RWPE1 (cell line): ENCODE results near the gene HDLBP.

Source experiments
- CTCF ChIA-PET: fragments of 350-600 bp; sonication (Branson Sonifier 250); formaldehyde crosslinking; extraction: SDS; loops from one replicate; lab custom pipeline; 2021; lab: Yijun Ruan, JAX
- POLR2A ChIA-PET: fragments of 400-600 bp; formaldehyde crosslinking; extraction: SDS; loops from one replicate; lab custom pipeline; 2020; ENCODE audit warnings: antibody characterized with exemption; ENCODE audit not compliant: low non-redundant PET; lab: Yijun Ruan, JAX
- DNase-seq: peaks from one replicate; pipeline ENCODE4 v3.0.0; 2012; ENCODE audit warnings: low spot score
- H3K27ac ChIP-seq: fragments of 450-650 bp; 2 replicates; pipeline ENCODE4 v1.5.1; 2017
- CTCF ChIP-seq: fragments of 450-650 bp; conservative IDR thresholded peaks from 2 replicates; pipeline ENCODE4 v1.5.1; 2017; ENCODE audit warnings: low read depth, mild to moderate bottlenecking

HDLBP gene

GRCh38 chr2:241204490-241204889 is 111.0 kb downstream of the HDLBP start:
- TF ChIP-seq CTCF, result no peak
- ChIA-PET POLR2A (no interaction called here), CTCF (no interaction called here)
- no peak overlapping the region for H3K27ac ChIP-seq
- no peak for DNase-seq

GRCh38 chr2:241204010-241204384 is 111.5 kb downstream of the HDLBP start:
- H3K27ac ChIP-seq, result no peak overlapping the region
- POLR2A ChIA-PET, result no interaction called here
- DNase-seq, result no peak
- no peak for TF ChIP-seq CTCF
- CTCF ChIA-PET, result interaction anchor here (0.6 kb wide), 1 partner anchor 202 kb away, joined by 3 read pairs; no protein-coding TSS in a partner anchor

GRCh38 chr2:241203218-241204009 is 112.1 kb downstream of the HDLBP start:
- no peak overlapping the region for H3K27ac ChIP-seq
- DNase-seq, result no peak
- ChIA-PET POLR2A (no interaction called here), CTCF (interaction anchor here (0.6 kb wide), 1 partner anchor 202 kb away, joined by 3 read pairs; no protein-coding TSS in a partner anchor)
- TF ChIP-seq CTCF, result no peak

- H3K27ac ChIP-seq, result no peak overlapping the region
- no peak for TF ChIP-seq CTCF
- CTCF ChIA-PET, result no interaction called here
- no peak for DNase-seq
- POLR2A ChIA-PET, result no interaction called here
These were observed 112.8 kb downstream of the HDLBP start for GRCh38 chr2:241202681-241203080.

- TF ChIP-seq CTCF, result no peak
- ChIA-PET CTCF (no interaction called here), POLR2A (no interaction called here)
- no peak overlapping the region for H3K27ac ChIP-seq
- no peak for DNase-seq
These were observed 113.2 kb downstream of the HDLBP start for GRCh38 chr2:241202268-241202585.

GRCh38 chr2:241201445-241202267 is 113.8 kb downstream of the HDLBP start:
- ChIA-PET CTCF (no interaction called here), POLR2A (no interaction called here)
- no peak for TF ChIP-seq CTCF
- H3K27ac ChIP-seq, result no peak overlapping the region
- DNase-seq, result no peak
